ENCODE data around the gene SOX2. TPM values are rescaled to one million over a fixed set of nuclear protein-coding genes. Genes with fewer than 3 reads are reported as not detected.

SOX2 gene
- polyA plus RNA-seq (ENCODE audit: insufficient read length in 4 of 4): 1 to 10 TPM in 1 of 4 donors, under 1 TPM in 3; 0.27 to 1.0 (median 0.36) TPM

- peak in 1 of 4 donors; percentile 61 for DNase-seq (ENCODE audit: low read depth in 4 of 4, low spot score in 2 of 4)
Observed at GRCh38 chr3:181711325-181712135, at the start of gene SOX2. Gene SOX2, plus strand, starts transcription at chr3:181711925. Its CDS starts 436 bp downstream, at chr3:181712361.

GRCh38 chr3:181683563-181683962 is 28.2 kb upstream of the SOX2 start:
- DNase-seq (ENCODE audit: low read depth in 4 of 4, low spot score in 2 of 4): no peak

- no peak for DNase-seq (ENCODE audit: low read depth in 4 of 4, low spot score in 2 of 4)
Observed at GRCh38 chr3:181687190-181687589, 24.5 kb upstream of the SOX2 start.

GRCh38 chr3:181687731-181688130 is 24.0 kb upstream of the SOX2 start:
- no peak for DNase-seq (ENCODE audit: low read depth in 4 of 4, low spot score in 2 of 4)

- DNase-seq (ENCODE audit: low read depth in 4 of 4, low spot score in 2 of 4): no peak
Observed at GRCh38 chr3:181689546-181689945, 22.2 kb upstream of the SOX2 start.

- no peak for DNase-seq (ENCODE audit: low read depth in 4 of 4, low spot score in 2 of 4)
Observed at GRCh38 chr3:181690769-181691168, 21.0 kb upstream of the SOX2 start.

- DNase-seq (ENCODE audit: low read depth in 4 of 4, low spot score in 2 of 4): no peak
Observed at GRCh38 chr3:181691901-181692300, 19.8 kb upstream of the SOX2 start.

- DNase-seq (ENCODE audit: low read depth in 4 of 4, low spot score in 2 of 4): no peak
Observed at GRCh38 chr3:181692311-181693145, 19.2 kb upstream of the SOX2 start.

GRCh38 chr3:181693280-181693679 is 18.4 kb upstream of the SOX2 start:
- DNase-seq (ENCODE audit: low read depth in 4 of 4, low spot score in 2 of 4): no peak

- DNase-seq (ENCODE audit: low read depth in 4 of 4, low spot score in 2 of 4): no peak
Observed at GRCh38 chr3:181694805-181695660, 16.7 kb upstream of the SOX2 start.

- no peak for DNase-seq (ENCODE audit: low read depth in 4 of 4, low spot score in 2 of 4)
Observed at GRCh38 chr3:181695661-181696491, 15.8 kb upstream of the SOX2 start.

GRCh38 chr3:181696626-181697230 is 15.0 kb upstream of the SOX2 start:
- DNase-seq (ENCODE audit: low read depth in 4 of 4, low spot score in 2 of 4): no peak

GRCh38 chr3:181698263-181698954 is 13.3 kb upstream of the SOX2 start:
- DNase-seq (ENCODE audit: low read depth in 4 of 4, low spot score in 2 of 4): no peak

- no peak for DNase-seq (ENCODE audit: low read depth in 4 of 4, low spot score in 2 of 4)
Observed at GRCh38 chr3:181699171-181699903, 12.4 kb upstream of the SOX2 start.

GRCh38 chr3:181700168-181701087 is 11.3 kb upstream of the SOX2 start:
- DNase-seq (ENCODE audit: low read depth in 4 of 4, low spot score in 2 of 4): peak in 2 of 4 donors; percentile 76 to 85

- DNase-seq (ENCODE audit: low read depth in 4 of 4, low spot score in 2 of 4): no peak
Observed at GRCh38 chr3:181701096-181701495, 10.6 kb upstream of the SOX2 start.

All from left renal cortex interstitium (tissue), 4 donors.